ENCODE results near the gene NDST3. TPM values are rescaled to one million over a fixed set of nuclear protein-coding genes. Genes with fewer than 3 reads are reported as not detected.

NDST3 gene
- polyA plus RNA-seq, 1 of the 3 experiments (the other 2 are of a cell fraction), result 1.2 TPM

- no peaks in the 10 kb centered on the region for H3K27me3 ChIP-seq (ENCODE audit: insufficient read depth)
- no peaks in the 10 kb centered on the region for H4K20me1 ChIP-seq (ENCODE audit: insufficient read depth)
- H3K4me1 ChIP-seq (ENCODE audit: control insufficient read depth in 1 of 2, insufficient read depth in 2 of 2, low read depth in 1 of 2, low read length in 1 of 2), result peaks cover 0 to 2% of the 10 kb centered on the region in 2 experiments; a peak in 2 of 4 replicates
- ChIA-PET POLR2A (no interaction called here), CTCF (interaction anchor here (0.7 to 5.2 kb wide), 3 partner anchors 187 to 902 kb away, joined by 3 to 66 read pairs (median 33); no protein-coding TSS in a partner anchor)
- H2AFZ ChIP-seq (ENCODE audit: low read depth), result no peak overlapping the region
- H3K36me3 ChIP-seq (replicated peaks in 1 of 2; ENCODE audit: control insufficient read depth in 1 of 2, insufficient read depth in 2 of 2, low read length in 1 of 2), result no peaks in the 10 kb centered on the region
- no peaks in the 10 kb centered on the region for H3K9me2 ChIP-seq
- TF ChIP-seq ELF1 (IDR thresholded peaks at IDR 0.05) (no peak), NFIC (IDR thresholded peaks at IDR 0.05; ENCODE audit: borderline replicate concordance) (no peak), GATA2 (CRISPR knock-in tag; IDR thresholded peaks at IDR 0.05) (no peak), FOSL2 (IDR thresholded peaks at IDR 0.05; ENCODE audit: borderline replicate concordance, low read depth) (no peak)
- no peak for DNase-seq
- H3K4me3 ChIP-seq (ENCODE audit: low read depth in 2 of 2, low read length in 1 of 2), result no peak overlapping the region
- H3K27ac ChIP-seq (ENCODE audit: low read depth in 2 of 2, low read length in 1 of 2), result no peak overlapping the region
- no peak overlapping the region for H3K9ac ChIP-seq
- no peaks in the 10 kb centered on the region for H3K9me3 ChIP-seq
- 50% methylated on average over 2 of the region's 2 CpGs for WGBS (ENCODE audit: low lambda C conversion rate)
- peaks cover 8% of the 10 kb centered on the region for H3F3A ChIP-seq (replicated peaks; ENCODE audit: insufficient read depth)
- no peaks in the 10 kb centered on the region for H3K79me2 ChIP-seq (ENCODE audit: insufficient read depth)
- H3K4me2 ChIP-seq, result no peak overlapping the region
Measured at GRCh38 chr4:118036336-118036735, 2.0 kb downstream of the NDST3 start.

GRCh38 chr4:118037955-118038354 is 3.7 kb downstream of the NDST3 start:
- DNase-seq, result no peak
- Histone ChIP-seq H3K4me2 (no peak overlapping the region), H3K27ac (ENCODE audit: low read depth in 2 of 2, low read length in 1 of 2) (no peak overlapping the region), H3K9me3 (no peaks in the 10 kb centered on the region), H3K4me1 (ENCODE audit: control insufficient read depth in 1 of 2, insufficient read depth in 2 of 2, low read depth in 1 of 2, low read length in 1 of 2) (no peaks in the 10 kb centered on the region; a peak in 1 of 4 replicates), H2AFZ (ENCODE audit: low read depth) (no peak overlapping the region), H3K9me2 (no peaks in the 10 kb centered on the region), H4K20me1 (ENCODE audit: insufficient read depth) (no peaks in the 10 kb centered on the region), H3K27me3 (ENCODE audit: insufficient read depth) (no peaks in the 10 kb centered on the region), H3K4me3 (ENCODE audit: low read depth in 2 of 2, low read length in 1 of 2) (no peak overlapping the region), H3K9ac (no peak overlapping the region), H3F3A (replicated peaks; ENCODE audit: insufficient read depth) (peaks cover 4% of the 10 kb centered on the region), H3K79me2 (ENCODE audit: insufficient read depth) (no peaks in the 10 kb centered on the region), H3K36me3 (replicated peaks in 1 of 2; ENCODE audit: control insufficient read depth in 1 of 2, insufficient read depth in 2 of 2, low read length in 1 of 2) (no peaks in the 10 kb centered on the region)
- TF ChIP-seq USF2 (IDR thresholded peaks at IDR 0.05; ENCODE audit: borderline replicate concordance, low read depth, low read length), result no peak
- no peak for TF ChIP-seq IRF3 (IDR thresholded peaks at IDR 0.05; ENCODE audit: low read depth, low read length)
- TF ChIP-seq NFIC (IDR thresholded peaks at IDR 0.05; ENCODE audit: borderline replicate concordance), result no peak
- no peak for TF ChIP-seq MXI1 (IDR thresholded peaks at IDR 0.05; ENCODE audit: low read depth, low read length)
- no peak for TF ChIP-seq JUND (IDR thresholded peaks at IDR 0.05)
- TF ChIP-seq REST (IDR thresholded peaks at IDR 0.05; ENCODE audit: low read depth, low read length), result no peak
- TF ChIP-seq EP300 (IDR thresholded peaks at IDR 0.05; ENCODE audit: borderline replicate concordance in 1 of 2, low read depth in 1 of 2, low read length in 1 of 2), result no peak
- no peak for TF ChIP-seq ELF1 (IDR thresholded peaks at IDR 0.05)
- TF ChIP-seq FOXM1 (IDR thresholded peaks at IDR 0.05; ENCODE audit: low read depth), result no peak
- TF ChIP-seq CTCF (IDR thresholded peaks at IDR 0.05), result no peak
- TF ChIP-seq EZH2phosphoT487 (IDR thresholded peaks at IDR 0.05; ENCODE audit: borderline replicate concordance, low read depth), result no peak
- no peak for TF ChIP-seq CHD2 (IDR thresholded peaks at IDR 0.05; ENCODE audit: low read length, partially characterized antibody)
- no peak for TF ChIP-seq NRF1 (IDR thresholded peaks at IDR 0.05; ENCODE audit: low read depth, low read length)
- CTCF ChIA-PET, result no interaction called here
- 62% methylated on average over 1 of the region's 1 CpG for WGBS (ENCODE audit: low lambda C conversion rate)
- POLR2A ChIA-PET, result no interaction called here

All from SK-N-SH (cell line).